Lower lobe of right lung (tissue), 2 donors: ENCODE data around the gene SORCS2. TPM values are rescaled to one million over a fixed set of nuclear protein-coding genes. Genes with fewer than 3 reads are reported as not detected.
A peak's percentile ranks its signal among the peaks of the same experiment; 100 is the strongest.

Experiments used
- ATAC-seq, 2 donors: fragments of 200-7000 bp; cut with Tn5 transposase; one replicate each; pipeline ENCODE4 v1.9.1; 2020 to 2022; ENCODE audit warnings: mild to moderate bottlenecking in 2 of 2, moderate library complexity in 2 of 2
- DNase-seq: peaks from one replicate; pipeline ENCODE4 v3.0.0-alpha.2; 2020
- H3K27ac ChIP-seq: fragments of 200-600 bp; one replicate; pipeline ENCODE4 v1.8.0; 2022
- H3K27me3 ChIP-seq: fragments of 200-600 bp; one replicate; pipeline ENCODE4 v1.8.0; 2022; ENCODE audit warnings: low read depth
- H3K36me3 ChIP-seq: fragments of 200-600 bp; one replicate; pipeline ENCODE4 v1.8.0; 2022; ENCODE audit warnings: mild to moderate bottlenecking
- H3K4me1 ChIP-seq: fragments of 200-600 bp; one replicate; pipeline ENCODE4 v1.8.0; 2022
- H3K4me3 ChIP-seq: fragments of 200-600 bp; one replicate; pipeline ENCODE4 v1.8.0; 2022; ENCODE audit warnings: mild to moderate bottlenecking
- H3K9me3 ChIP-seq: fragments of 200-600 bp; one replicate; pipeline ENCODE4 v1.8.0; 2022
- intact Hi-C: fragments of 100-400 bp; cut with DNase I; formaldehyde crosslinking; loops from one replicate; pipeline ENCODE4 v1.11.0; 2022
- total RNA-seq: library from RNA; stranded (reverse); fragmentation: NEBNext Ultra II Directional; extraction: Animal tissue kit (Norgen Biotek cat#: 25700); gene quantifications from one replicate; pipeline ENCODE4 v1.2.1, GENCODE V29; 2021
- TF ChIP-seq, protein P1 (sequence below): fragments of 200-600 bp; IDR thresholded peaks from one replicate; pipeline ENCODE4 v1.8.0; 2022; ENCODE audit warnings: antibody characterized with exemption, mild to moderate bottlenecking
- donor health status: DM: no; HTN: yes; CAD: no; lungs with severe emphysema.

The SORCS2 gene
- total RNA-seq, 1 donor from 2014 or later: 5.8 TPM

DNA sequence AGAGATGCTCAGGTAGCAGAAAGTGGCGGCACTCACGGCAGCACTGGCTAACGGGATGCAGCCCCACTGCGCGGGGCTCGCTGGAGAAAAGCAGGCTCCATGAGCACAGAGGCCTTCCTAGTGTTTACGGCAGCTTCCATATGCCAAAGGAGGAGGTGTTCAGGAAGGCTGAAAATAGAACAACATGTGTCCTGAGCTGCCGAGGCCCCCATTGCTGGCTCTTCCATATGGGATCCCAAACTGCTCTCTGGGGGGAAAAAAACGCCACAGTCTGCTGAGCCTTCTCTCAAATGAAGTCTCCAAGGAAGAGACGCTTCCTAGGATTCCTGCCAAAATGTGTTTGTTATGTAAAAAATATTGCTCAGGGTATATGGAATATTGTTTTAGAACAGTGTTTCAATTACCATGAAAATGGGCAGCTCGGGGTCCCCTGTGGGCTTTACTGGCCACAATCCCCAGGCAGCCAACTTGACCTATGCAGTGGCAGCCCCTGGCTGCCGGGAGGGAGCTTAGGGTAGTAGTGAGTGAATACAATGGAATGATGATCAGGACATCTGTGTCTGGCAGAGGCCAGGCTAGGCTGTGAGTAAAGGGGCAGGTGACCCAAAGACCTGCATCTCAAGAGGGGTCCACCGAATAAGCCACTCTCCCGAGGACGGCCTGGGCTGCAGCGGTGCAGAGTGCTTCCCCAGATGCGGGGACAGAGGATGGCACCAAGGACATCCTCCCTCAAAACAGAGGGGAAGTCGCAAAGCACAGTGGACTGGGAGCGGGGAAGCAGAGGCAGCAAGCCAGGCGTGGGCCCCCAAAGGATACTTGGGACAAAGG is 577.3 kb downstream of the SORCS2 start:
- Histone ChIP-seq H3K27me3 (no peaks in the 10 kb centered on the region), H3K27ac (no peak overlapping the region), H3K36me3 (peaks cover 81% of the 10 kb centered on the region), H3K9me3 (no peaks in the 10 kb centered on the region), H3K4me1 (no peaks in the 10 kb centered on the region), H3K4me3 (no peak overlapping the region)
- no peak for DNase-seq
- intact Hi-C loops: no loop called here
- ATAC-seq: no peak
- TF ChIP-seq, protein P1, sequence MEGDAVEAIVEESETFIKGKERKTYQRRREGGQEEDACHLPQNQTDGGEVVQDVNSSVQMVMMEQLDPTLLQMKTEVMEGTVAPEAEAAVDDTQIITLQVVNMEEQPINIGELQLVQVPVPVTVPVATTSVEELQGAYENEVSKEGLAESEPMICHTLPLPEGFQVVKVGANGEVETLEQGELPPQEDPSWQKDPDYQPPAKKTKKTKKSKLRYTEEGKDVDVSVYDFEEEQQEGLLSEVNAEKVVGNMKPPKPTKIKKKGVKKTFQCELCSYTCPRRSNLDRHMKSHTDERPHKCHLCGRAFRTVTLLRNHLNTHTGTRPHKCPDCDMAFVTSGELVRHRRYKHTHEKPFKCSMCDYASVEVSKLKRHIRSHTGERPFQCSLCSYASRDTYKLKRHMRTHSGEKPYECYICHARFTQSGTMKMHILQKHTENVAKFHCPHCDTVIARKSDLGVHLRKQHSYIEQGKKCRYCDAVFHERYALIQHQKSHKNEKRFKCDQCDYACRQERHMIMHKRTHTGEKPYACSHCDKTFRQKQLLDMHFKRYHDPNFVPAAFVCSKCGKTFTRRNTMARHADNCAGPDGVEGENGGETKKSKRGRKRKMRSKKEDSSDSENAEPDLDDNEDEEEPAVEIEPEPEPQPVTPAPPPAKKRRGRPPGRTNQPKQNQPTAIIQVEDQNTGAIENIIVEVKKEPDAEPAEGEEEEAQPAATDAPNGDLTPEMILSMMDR: no peak

DNA sequence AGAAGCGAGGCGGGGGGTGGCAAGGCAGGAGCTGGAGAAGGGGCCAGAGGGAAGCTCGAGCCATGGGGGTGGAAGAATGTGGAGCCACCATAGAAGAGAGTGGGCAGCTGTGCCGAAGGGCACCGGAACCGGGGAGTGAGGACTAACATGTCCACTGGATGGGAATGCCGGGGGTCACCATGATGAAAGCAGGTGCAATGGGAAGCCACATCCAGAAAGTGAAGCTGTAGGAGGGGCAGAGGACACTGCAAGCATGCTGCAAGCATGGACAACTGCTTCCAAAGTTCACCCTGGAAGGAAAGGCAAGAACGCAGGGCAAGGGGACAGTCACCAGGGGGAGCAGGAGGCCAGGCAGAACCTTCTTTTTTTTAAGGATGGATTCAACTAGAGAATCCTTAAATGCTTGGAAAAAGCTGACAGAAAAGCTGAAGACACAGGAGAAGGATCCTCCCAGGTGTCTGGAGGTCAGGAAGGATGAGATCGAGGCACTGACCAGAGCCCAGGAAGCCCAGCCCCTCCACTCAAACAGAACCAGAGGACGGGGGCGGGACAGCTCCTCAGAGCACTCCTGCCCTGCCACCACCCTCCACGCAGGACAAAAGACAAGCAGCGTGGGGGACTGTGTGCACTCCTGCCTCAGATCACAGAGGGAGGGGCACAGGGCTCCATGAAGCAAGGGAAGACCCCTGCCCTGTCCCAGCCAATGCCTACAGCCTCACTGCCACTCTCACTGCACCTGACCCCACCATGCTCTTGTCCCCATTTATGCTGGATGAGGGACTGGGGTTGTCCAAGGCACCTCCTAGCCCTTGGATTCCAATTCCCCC is 578.1 kb downstream of the SORCS2 start:
- intact Hi-C loops: no loop called here
- no peaks in the 10 kb centered on the region for H3K27me3 ChIP-seq
- no peaks in the 10 kb centered on the region for H3K4me1 ChIP-seq
- ATAC-seq (no peak), DNase-seq (no peak)
- peaks cover 80% of the 10 kb centered on the region for H3K36me3 ChIP-seq
- no peak overlapping the region for H3K4me3 ChIP-seq
- TF ChIP-seq, protein P1: peak; percentile 53
- no peak overlapping the region for H3K27ac ChIP-seq
- H3K9me3 ChIP-seq: no peaks in the 10 kb centered on the region

DNA sequence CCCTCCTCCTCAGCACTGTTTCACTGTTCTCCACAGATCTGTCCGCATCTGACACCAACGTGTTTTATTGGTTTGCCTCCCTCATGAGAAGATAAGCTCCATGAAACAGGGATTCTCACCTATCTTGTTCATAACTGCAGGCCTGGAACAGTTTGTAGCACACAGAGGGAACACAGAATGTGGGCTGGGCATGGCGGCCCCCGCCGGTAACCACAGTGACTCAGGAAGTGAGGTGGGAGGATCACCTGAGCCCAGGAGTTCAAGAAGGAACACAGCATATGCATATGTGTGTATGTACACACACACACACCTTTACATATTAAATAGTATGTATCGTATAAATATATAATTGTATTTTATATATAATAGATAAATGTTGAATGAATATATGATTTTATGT is 578.7 kb downstream of the SORCS2 start:
- peaks cover 76% of the 10 kb centered on the region for H3K36me3 ChIP-seq
- no peaks in the 10 kb centered on the region for H3K4me1 ChIP-seq
- ATAC-seq (no peak), DNase-seq (no peak)
- TF ChIP-seq, protein P1: no peak
- no peaks in the 10 kb centered on the region for H3K27me3 ChIP-seq
- no peak overlapping the region for H3K27ac ChIP-seq
- H3K4me3 ChIP-seq: no peak overlapping the region
- H3K9me3 ChIP-seq: no peaks in the 10 kb centered on the region
- intact Hi-C loops: no loop called here

DNA sequence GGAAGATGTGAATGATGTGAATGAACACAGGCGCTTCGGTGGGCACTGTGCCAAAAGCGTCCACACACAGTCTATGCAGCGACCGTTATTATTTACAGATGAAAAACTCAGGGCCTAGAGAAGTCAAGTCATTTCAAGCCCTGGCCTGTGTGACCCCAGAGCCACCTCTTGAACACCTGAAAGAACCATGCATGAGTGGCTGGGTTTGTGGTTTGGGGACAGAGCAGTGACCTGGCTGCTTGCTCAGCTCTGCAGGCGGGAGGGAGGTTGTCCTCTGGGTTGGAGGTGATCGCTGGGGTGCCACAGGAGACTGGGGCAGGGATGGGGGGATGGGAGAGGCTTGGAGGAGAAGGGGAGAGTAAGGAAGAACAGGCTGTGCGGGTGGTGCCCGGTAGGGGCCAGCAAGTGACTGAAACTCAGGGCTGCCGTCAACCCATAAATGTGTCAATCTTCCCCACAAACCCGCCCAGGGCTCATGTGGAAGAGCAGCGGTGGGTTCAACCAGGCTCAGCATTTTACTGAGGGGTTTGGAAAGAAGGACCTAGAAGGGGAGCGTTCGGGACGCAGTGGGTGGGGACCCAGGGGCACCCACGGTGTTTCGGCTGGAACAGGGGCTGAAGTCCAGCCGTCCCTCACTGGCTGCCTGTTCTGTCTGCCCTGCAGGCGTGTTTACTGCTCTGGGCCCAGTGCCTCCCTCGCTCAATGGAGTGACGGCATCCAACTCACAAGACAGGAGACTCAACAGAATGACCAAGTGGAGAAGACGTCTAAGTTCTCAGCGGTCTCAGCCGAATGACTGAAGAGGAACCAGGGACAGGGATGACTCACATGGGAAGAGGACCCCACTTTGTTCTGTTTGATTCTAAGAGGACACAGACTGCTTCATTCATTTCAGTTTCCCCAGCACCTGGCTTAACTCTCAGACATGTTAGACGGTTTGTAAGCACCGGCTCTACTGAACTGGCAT is 579.5 kb downstream of the SORCS2 start:
- TF ChIP-seq, protein P1: no peak
- intact Hi-C loops: no loop called here
- DNase-seq: no peak
- Histone ChIP-seq H3K27me3 (no peaks in the 10 kb centered on the region), H3K4me3 (no peak overlapping the region), H3K36me3 (peaks cover 74% of the 10 kb centered on the region), H3K27ac (no peak overlapping the region), H3K9me3 (no peaks in the 10 kb centered on the region), H3K4me1 (no peaks in the 10 kb centered on the region)
- ATAC-seq: no peak
